AG09319 (cell line): ENCODE measurements around the gene CMIP.

Source experiments
- DNase-seq: peaks from one replicate; pipeline ENCODE4 v3.0.0-alpha.2; 2010; ENCODE audit warnings: low read depth; ENCODE audit errors: extremely low read depth
- TF ChIP-seq, protein P1 (sequence below): IDR thresholded peaks from 2 replicates; pipeline ENCODE4 v1.5.1; 2011; ENCODE audit warnings: low read depth, mild to moderate bottlenecking, inconsistent platforms, low read length, moderate library complexity

CMIP gene

DNA sequence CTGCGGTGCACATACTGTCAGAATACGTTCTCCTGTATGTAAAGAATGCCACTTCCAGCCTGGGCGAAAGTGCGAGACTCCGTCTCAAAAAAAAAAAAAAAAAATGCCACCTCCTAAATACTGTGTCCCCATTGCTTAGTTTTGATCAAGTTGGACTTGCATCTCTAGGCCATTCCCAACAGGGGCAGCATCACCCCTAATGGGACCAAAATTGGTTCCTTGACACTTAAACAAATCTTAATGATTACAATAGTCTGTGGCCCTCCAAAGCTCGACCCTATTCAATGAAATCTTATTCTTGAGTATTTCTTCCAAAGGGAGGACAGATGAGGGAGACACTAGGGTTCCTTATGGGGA, 179.8 kb downstream of the CMIP start:
- DNase-seq, result no peak
- TF ChIP-seq, protein P1, sequence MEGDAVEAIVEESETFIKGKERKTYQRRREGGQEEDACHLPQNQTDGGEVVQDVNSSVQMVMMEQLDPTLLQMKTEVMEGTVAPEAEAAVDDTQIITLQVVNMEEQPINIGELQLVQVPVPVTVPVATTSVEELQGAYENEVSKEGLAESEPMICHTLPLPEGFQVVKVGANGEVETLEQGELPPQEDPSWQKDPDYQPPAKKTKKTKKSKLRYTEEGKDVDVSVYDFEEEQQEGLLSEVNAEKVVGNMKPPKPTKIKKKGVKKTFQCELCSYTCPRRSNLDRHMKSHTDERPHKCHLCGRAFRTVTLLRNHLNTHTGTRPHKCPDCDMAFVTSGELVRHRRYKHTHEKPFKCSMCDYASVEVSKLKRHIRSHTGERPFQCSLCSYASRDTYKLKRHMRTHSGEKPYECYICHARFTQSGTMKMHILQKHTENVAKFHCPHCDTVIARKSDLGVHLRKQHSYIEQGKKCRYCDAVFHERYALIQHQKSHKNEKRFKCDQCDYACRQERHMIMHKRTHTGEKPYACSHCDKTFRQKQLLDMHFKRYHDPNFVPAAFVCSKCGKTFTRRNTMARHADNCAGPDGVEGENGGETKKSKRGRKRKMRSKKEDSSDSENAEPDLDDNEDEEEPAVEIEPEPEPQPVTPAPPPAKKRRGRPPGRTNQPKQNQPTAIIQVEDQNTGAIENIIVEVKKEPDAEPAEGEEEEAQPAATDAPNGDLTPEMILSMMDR, result no peak

DNA sequence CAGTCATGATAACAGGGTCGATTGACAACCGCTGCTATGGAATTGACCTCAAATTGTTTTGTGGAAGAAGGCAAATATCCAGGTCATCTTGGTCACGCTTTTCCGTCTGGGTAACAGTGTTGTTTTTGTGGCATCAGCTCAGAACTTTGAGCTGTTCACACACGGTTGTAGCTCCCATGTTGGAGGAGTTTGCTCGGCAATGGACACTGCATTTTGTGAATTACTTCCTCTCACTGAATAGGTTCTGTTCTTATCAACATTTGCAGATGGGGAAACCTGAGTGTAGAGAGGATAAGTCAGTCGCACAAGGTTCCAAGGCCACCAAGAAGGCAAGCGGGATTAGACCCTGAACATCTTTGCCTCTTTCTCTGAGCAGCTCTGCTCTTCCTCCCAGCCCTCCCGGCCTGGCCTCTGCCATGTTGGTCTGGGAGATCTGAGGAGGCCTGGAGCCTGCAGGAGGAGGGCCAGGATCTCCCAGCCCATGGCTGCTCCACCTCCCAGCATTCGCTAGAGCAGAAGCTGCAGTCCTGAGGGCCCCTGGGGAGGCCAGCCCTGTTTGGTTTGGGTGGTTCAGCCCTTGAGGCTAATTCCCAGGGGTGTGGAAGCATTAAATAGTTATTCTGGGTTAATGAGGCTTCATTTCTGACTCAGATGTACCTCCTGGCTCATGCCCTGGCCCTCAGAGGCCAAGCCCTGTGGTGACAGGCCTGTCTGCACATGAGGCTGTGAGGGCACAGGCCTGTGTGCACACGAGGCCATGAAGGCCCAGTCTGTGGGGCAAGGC, 180.3 kb downstream of the CMIP start:
- TF ChIP-seq, protein P1, result no peak
- no peak for DNase-seq

DNA sequence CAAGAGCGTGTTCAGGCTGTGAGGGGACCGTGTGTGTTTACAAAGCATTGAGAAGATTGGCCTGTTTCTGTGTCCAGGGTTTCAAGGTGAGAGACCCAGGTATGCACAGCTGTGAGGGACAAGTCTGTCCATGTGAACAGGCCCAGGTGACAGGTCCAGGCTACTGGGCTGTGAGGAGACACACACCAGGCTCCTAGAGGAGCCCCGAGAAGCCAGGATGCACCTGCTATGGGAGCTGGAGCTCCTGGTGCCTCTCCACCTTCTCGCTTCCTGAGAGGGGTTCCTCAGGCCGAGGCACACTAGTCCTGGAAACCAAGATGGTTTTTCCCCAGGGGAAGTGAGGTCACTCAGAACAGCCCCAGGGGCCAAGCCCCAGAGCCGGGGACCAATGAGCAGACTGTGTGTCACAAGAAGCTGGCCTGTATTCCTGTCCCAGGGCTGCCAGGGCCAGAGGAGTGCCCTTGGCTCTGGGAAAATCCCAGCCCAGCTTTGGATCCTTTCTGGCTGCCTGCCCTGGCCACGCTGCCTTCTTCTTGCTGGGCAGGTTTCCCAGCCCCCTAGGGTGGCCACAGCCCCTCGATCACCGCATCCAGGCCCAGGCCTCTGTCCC, 181.0 kb downstream of the CMIP start:
- no peak for DNase-seq
- TF ChIP-seq, protein P1, result no peak

DNA sequence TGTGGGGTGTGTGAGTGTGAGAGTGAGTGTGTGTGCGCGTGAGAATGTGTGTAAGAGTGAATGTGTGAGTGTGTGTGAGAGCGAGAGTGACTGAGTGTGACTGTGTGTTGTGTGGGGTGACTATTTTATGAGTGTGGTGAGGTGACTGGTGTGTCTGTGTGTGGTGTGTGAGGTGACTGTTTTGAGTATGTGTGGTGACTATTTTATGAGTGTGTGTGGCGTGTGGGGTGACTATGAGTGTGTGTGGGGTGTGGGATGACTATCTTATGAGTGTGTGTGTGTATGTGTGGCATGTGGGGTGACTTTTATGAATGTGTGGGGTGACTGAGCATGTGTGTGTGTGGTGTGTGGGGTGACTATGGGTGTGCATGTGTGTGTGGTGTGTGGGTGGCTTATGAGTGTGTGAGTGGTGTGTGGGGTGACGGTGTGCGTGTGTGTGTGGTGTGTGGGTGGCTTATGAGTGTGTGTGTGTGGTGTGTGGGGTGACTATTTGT, 181.6 kb downstream of the CMIP start:
- TF ChIP-seq, protein P1, result no peak
- DNase-seq, result no peak

DNA sequence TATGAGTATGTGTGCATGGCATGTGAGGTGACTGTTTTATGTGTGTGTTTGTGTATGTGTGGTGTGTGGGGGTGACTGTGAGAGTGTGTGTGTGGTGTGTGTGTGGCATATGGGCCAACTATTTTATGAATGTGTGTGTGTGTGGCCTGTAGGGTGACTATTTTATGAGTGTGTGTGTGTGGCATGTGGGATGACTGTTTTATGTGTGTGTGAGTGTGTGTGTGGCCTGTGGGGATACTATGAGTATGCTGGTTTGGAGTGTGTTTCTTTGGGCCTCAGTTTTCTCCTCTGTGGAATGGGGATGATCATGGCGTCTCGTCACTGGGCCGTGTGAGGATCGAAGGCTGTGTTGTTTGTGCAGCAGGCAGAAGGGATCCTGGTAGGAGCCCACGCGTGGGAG, 182.4 kb downstream of the CMIP start:
- TF ChIP-seq, protein P1, result no peak

DNA sequence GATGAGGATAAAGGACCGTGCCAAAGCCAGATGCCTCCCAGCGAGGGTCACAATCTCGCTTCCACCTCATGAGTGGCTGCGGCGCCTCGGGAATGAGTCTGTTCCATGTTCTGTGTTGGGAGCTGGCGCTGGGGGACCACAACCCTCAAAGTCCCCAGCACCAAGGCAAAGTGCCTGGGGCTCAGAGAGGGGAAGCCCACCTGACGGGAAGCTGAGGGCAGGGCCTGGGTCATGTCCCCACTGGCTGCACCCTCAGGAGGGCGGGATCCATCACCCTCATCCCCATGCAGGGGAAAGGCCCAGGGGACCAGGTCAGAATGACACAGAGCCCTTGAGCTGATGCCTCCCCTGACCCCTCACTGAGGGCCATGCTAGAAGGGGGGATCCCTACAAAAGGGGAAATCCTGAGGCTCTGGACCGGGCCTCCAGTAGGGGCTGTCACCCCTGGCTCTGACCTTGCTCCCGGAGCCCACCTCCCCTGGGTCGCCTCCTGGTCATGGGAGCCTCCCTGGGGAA, 183.2 kb downstream of the CMIP start:
- DNase-seq, result no peak
- TF ChIP-seq, protein P1, result no peak

More for the DNA sequence above, 182.4 kb downstream of the CMIP start:
- DNase-seq, result no peak

DNA sequence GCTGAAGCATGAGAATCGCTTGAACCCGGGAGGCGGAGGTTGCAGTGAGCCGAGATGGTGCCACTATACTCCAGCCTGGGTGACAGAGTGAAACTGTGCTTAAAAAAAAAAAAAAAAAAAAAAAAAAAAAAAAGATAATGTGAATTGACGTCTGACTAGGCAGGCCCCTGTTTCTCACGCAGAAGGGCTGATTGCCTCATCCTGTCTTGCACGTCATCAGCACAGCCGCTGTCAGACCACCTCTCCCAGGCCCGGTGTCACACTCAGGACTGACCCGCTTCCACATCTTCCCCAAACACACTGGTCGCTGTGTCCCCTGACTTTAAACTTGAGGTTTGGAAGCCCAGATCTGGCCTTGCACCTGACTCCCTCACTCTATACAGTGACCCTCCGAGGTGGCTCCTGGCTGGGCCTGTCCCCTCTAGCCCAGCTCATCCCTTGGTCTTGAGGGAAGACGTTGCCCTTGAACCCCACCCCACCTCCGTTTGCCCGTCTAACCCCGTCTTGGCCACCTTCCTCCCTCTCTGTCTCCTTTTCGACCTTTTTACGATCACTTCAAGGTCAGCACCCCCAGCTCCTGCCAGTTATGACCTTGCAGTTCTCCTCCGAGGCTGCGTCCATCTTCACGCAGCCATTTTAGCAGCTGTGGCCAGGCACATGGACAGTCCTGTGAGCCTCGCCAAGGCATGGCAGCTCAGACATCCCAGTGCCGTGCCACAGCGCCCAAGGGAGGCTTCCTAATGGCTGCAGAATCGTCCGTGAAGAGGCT, 184.6 kb downstream of the CMIP start:
- TF ChIP-seq, protein P1, result no peak
- no peak for DNase-seq
